ENCODE data around the gene HK2.
"Not testable (repeated sequence)": the region's sequence is repeated elsewhere in the genome, so short reads cannot be mapped to it uniquely, and the experiment has no call there.

Gene HK2

GRCh38 chr2:74833418-74834233 lies at the start of gene HK2:
HK2 (plus strand) TSS chr2:74834127; CDS start chr2:74834581, 454 bp downstream.
- TF ChIP-seq CTCF (IDR thresholded peaks at IDR 0.05; ENCODE audit: insufficient read depth, low read depth, low read length, missing control alignments), result no peak
- peak within 1 kb of the TSS; percentile 97 for H3K4me3 ChIP-seq (ENCODE audit: low read depth, low read length)
- DNase-seq (ENCODE audit: low read depth), result peak; percentile 95

- no peak for DNase-seq (ENCODE audit: low read depth)
- no peak overlapping the region for H3K4me3 ChIP-seq (ENCODE audit: low read depth, low read length)
- TF ChIP-seq CTCF (IDR thresholded peaks at IDR 0.05; ENCODE audit: insufficient read depth, low read depth, low read length, missing control alignments), result no peak
Measured at GRCh38 chr2:74789271-74789670, 44.7 kb upstream of the HK2 start.

GRCh38 chr2:74792282-74792681 lies 41.6 kb upstream of the HK2 start:
- no peak for DNase-seq (ENCODE audit: low read depth)
- H3K4me3 ChIP-seq (ENCODE audit: low read depth, low read length), result no peak overlapping the region
- no peak for TF ChIP-seq CTCF (IDR thresholded peaks at IDR 0.05; ENCODE audit: insufficient read depth, low read depth, low read length, missing control alignments)

- not testable (repeated sequence) for DNase-seq (ENCODE audit: low read depth); H3K4me3 ChIP-seq (ENCODE audit: low read depth, low read length)
Measured at GRCh38 chr2:74794878-74795277, 39.0 kb upstream of the HK2 start.

GRCh38 chr2:74806355-74806839 lies 27.5 kb upstream of the HK2 start:
- no peak for TF ChIP-seq CTCF (IDR thresholded peaks at IDR 0.05; ENCODE audit: insufficient read depth, low read depth, low read length, missing control alignments)
- no peak overlapping the region for H3K4me3 ChIP-seq (ENCODE audit: low read depth, low read length)
- DNase-seq (ENCODE audit: low read depth), result no peak

- no peak for TF ChIP-seq CTCF (IDR thresholded peaks at IDR 0.05; ENCODE audit: insufficient read depth, low read depth, low read length, missing control alignments)
- no peak overlapping the region for H3K4me3 ChIP-seq (ENCODE audit: low read depth, low read length)
- DNase-seq (ENCODE audit: low read depth), result no peak
Measured at GRCh38 chr2:74806920-74807319, 27.0 kb upstream of the HK2 start.

- no peak overlapping the region for H3K4me3 ChIP-seq (ENCODE audit: low read depth, low read length)
- no peak for TF ChIP-seq CTCF (IDR thresholded peaks at IDR 0.05; ENCODE audit: insufficient read depth, low read depth, low read length, missing control alignments)
- DNase-seq (ENCODE audit: low read depth), result no peak
Measured at GRCh38 chr2:74812787-74813590, 20.9 kb upstream of the HK2 start.
